HG03103 (cell line): ENCODE data around the gene HAPLN1.
A peak's percentile ranks its signal among the peaks of the same experiment; 100 is the strongest.
"Not testable (repeated sequence)": the region's sequence is repeated elsewhere in the genome, so short reads cannot be mapped to it uniquely, and the experiment has no call there.

Source experiments
- ATAC-seq: cut with Tn5 transposase; IDR thresholded peaks from one replicate; pipeline ENCODE4 v1.9.1; 2021; ENCODE audit warnings: low read depth; ENCODE audit not compliant: unreplicated experiment

HAPLN1 gene

DNA sequence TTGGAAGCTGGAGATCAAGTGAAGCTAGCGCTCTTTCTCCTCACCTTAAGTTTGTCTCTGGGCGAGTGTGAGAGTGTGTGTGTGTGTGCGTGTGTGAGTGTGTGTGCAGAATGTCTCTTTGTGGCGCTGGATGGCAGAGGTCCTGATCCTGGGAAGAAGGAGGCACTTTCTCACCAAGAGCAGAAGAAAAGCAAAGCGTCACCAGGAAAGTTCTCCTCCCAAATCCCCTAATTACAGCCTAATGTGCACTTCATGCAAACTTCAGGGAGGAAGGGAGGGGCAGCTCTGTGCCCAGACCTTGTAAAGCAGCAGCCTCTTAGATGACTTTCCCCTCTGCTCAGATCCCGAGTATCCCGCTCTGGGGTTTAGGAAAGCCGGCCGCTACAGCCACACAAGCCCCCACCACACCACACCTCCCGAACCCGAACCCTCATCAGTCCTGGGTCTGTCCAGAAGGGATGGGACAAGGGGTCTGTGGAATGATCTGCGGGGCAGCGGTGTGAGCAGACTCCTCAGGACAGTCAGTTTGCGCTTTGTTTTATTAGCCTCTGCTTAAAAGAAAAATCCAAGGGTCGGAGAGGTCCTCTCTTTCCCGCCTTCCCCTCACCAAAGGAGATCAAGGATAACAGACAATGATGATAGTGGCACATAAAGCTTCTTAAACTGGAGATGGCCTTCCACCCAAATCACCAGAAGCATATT is at the start of gene HAPLN1:
Gene HAPLN1 (minus strand): TSS at position 20 of the 702 bp plus-strand sequence. CDS start 47,332 bp downstream, outside the sequence.
- ATAC-seq = no peak

DNA sequence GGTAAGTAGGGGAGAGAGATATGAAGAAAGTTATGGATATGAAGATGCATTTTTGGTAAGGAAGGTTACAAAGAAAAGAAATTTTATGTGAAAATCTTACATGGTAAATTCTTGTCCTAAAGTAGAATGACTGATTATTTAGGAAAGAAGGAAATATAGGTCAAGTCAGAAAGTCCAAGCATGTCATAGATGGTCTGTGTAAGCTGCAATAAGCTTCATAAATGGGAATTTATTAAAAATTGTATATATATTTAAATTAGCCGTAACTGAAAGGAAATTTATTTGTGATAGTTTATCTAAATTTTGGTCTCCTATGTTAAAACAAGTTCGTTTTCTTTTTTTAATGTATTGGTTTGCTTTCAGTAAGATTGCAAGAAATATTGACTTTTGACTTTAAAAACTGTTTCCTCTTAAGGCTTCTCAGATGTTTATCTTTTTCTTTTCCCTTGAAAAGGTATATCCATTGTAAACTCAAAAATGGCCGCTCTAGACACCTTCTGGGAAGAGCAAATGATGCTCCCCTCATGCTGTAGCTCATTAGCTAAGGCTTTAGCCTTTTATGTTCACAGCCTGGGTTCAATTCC is 46.8 kb upstream of the HAPLN1 start:
- no peak for ATAC-seq

DNA sequence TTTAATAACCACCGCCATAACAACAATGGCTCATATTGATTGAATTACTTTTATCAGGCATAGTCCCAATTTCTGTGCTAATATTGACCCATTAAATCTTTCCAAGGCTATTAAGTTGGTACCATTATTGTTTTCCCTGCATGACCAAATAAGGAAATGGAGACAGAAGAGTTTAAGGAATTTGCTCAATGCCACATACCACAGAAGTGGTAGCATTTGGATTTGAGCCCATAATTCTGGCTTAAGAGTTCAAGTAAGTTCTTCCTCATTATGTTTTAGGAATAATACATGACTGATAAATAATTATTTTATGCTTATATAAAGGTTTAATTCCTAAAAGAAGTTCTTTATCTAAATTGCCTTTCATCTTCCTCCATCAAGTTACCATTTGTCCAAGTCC is 43.4 kb upstream of the HAPLN1 start:
- ATAC-seq = no peak

DNA sequence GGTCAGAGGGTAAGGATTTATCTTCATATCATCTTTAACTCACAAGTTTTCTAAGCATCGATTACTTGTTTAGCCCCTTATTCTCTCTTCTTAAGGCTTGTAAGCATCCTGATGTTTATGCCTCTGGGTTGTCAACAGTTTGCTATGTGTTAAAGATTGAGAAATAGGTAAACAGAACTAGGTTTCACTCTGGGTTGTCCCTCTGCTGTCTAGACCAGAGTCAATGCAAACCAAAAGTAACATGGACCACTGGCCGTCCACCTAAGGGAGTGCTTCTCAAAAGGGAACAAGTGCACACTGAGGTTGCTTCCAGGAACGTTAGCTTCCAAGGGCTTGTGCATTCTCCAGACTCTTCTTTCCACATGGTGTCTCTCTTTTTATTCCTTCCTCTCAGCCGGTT is 39.9 kb upstream of the HAPLN1 start:
- ATAC-seq = no peak

DNA sequence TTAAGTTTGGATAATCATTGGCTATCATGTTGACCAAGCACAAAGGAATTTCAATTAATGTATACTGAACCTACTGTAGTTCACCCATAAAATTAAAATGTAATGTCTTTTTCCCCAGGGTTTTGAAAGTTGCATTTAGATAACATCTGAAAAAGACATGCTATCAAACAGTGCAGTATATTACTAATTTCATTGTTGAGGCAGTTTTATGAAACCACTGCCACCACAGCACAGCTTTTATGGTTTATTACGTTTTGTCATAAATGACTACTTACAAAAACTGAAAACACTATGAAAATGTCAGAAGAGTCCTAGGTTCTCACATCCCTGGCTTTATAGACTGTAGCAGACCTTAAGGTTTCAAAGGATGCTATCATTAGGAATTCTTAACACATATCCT is 32.0 kb upstream of the HAPLN1 start:
- ATAC-seq = no peak

DNA sequence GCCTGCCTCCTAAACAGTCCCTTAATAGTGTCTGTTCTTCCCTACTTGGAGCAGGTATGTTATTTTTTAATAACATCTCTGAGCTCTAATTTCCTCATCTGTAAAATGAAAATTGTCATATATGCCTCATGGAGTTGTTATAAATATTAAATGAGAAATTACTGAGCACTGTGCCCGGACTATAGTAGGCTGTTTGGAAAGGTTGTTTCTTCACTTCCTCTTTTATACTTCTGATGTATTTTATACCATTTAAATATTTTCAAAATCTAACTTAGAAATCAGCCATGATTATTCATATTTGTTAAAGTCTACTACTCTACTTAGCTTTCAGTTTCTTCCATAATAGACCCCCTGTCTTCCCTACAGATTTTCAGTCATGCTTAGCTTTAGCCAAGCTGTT is 30.5 kb upstream of the HAPLN1 start:
- ATAC-seq = no peak

DNA sequence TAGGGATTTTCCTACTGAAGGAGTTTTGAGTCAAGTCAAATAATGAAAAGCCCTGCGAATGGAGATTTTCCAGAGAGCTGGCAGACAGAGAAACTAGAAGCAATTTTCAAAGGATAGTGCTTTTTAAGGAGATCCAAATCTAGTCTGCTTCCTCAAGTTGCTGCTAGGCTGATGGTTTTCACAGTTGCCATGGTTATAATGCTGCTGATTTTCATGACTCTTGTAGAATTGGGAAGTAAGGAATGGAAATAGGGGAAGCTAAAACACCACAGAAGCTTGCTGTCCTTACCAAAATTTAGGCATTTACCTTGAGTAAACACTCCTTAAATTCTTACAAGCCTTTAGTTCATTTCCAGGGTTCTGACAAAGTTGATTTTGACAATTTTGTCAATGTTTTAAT is 30.1 kb upstream of the HAPLN1 start:
- no peak for ATAC-seq

DNA sequence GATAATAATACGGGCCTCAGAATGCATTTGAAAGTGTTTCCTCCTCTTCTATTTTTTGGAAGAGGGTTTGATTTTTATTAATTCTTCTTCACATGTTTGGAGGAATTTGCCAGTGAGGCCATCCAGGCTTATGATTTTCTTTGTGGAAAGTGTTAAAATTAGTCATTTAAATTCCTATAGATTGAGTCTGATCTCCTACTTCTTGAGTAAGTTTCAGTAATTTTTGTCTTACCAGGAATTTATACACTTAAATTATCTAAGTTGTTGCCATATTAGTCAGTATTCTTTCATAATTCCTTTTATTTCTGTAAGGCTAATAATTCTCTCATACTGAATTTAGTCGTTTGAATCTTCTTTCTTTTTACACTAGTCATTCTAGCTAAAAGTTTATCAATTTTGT is 25.2 kb upstream of the HAPLN1 start:
- no peak for ATAC-seq

DNA sequence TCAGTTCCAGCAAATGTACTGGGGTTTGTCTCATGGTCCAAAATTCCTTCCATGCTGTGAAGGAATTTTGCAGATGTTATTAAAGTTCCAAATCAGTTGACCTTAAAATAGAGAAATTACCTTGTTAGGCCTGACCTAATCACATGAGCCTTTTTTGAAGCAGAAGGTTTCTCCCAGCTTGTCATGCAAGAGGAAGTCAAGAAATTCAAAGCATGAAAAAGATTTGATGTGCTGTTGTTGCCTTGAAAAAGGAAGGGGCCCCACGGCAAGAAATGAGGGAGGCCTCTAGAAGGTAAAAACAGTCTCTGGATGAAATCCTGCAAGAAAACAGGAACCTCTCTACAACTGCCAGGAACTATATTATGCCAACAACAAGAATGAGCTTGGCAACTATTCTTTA is 24.2 kb upstream of the HAPLN1 start:
- no peak for ATAC-seq

DNA sequence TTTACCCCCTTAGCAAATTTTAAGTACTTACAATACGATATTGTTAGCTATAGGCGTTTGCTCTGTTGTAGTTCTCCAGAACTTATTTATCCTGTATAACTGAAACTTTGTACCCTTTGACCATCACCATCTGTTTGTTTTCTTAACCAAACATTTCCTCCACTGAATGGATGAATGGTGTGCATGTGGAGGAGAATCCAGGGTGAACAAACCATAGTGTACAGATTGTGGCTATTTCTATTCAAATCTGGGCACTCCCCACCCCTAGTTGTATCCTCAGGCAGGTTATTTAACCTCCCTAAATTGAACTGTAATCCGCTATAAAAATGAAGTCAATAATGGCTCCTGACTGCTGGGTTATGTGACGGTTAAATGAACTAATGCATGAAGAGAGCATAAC is 21.4 kb upstream of the HAPLN1 start:
- no peak for ATAC-seq

DNA sequence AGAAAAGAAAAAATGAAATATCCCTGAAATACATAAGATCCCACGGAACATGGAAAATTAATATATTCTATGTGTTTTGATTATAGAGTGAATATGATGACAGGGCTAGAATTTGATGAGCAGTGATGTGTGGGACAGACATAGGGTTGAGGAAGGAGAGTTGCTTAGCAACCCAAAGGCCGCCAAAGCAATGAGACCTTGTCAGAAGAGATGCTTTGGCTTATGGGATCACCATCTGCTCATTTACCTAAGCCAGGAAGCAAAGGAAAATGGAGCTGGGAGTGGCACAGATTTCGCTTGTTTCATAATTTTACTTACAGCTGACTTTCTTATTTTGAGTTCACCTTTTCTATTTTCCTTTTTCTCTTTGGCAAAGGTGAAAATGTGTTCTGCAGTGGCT is 20.9 kb upstream of the HAPLN1 start:
- ATAC-seq = no peak

DNA sequence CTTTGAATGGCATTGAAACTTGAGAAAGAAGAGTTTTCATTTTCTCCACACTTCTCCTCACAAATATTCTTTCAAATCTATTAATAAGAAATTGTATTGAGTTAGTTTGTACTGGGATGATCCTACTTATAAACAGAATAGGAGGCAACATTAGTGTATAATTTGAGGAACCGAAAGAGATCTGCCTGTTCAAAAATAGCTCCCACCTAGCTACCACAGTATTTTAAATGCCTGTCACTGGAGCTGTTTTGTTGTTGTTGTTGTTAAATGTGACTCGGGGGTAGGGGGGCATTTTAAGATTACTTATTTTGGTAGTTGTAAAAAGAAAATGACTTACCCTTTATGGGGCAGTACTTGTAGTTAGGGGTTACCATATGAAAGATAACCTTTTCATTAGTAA is 20.1 kb upstream of the HAPLN1 start:
- ATAC-seq = peak; percentile 86

DNA sequence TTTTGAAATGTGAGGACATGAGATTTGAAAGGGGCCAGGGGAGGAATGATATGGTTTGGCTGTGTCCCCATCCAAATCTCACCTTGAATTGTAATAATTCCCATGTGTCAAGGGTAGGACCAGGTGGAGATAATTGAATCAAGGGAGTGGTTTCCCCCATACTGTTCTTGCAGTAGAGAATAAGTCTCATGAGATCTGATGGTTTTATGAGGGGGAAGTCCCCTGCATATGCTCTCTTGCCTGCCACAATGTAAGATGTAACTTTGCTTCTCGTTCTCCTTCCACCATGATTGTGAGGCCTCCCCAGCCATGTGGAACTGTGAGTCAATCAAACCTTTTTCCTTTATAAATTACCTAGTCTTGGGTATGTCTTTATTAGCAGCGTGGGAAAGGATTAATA is 15.5 kb upstream of the HAPLN1 start:
- ATAC-seq = not testable (repeated sequence)

DNA sequence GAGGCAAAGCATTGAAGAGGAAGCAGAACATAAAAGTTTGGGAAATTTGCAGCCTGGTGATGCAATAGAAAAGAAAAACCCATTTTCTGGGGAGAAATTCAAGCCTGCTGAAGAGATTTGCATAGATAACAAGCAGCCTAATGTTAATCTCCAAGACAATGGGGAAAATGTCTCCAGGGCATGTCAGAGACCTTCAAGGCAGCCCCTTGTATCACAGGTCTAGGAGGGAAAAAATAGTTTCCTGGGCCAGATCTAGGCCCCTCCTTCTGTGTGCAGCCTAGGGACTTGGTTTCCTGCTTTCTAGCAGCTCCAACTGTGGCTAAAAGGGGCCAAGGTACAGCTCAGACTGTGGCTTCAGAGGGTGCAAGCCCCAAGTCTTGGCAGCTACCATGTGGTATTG is 14.4 kb upstream of the HAPLN1 start:
- not testable (repeated sequence) for ATAC-seq

DNA sequence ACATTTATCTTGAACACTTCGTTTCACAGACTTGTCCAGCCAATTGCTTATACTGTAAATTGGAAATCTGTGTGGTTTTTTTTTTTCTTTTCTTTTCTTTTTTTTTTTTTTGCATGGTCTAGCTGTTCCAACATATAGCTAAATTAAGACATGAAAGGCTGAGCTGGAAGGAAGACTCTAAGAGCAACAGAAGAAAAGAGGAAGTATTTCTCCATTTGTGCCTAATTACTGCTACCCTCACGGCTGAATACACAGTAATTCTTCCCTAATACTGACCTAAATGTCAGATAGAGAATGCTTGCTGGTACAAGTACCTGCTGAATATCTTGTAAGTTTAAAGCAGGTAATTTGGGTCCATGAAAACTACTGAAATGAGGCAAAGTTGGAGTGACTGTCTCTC is 11.0 kb upstream of the HAPLN1 start:
- peak; percentile 73 for ATAC-seq

DNA sequence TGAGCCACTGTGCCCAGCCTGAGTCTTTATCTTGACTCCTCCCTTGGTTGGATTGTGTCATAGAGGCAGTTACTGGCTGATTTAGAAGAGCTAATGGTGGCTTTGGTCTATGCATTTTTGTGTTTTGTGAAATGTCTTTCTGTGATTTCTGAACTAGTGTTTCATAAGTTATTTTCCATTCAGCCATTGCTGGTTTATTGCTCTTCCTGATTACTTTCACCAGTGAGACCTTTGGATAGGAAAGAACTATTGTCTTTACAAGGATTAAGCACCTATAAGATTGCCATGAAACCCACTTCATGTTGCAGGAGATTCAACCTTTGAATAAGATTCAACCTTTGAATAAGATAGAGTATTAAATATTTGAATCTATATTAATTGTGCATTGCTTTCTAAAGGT is 8.7 kb upstream of the HAPLN1 start:
- ATAC-seq = no peak

DNA sequence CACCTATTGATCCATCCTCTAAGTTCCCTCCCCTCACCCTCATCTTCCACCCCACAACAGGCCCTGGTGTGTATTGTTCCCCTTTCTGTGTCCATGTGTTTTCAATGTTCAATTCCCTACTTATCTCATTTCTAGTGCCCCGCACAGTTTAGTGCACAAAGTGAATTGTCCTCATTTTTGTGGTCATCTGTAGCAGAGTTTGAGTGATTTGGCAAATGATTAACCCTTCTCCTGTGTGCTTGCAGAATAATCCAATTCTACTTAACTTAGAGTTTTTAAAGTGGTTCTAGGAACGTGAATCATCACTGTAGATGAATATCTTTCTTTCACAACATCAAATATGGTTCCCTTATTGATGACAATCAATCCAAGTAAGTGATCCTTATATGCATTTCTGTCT is 6.3 kb upstream of the HAPLN1 start:
- no peak for ATAC-seq

DNA sequence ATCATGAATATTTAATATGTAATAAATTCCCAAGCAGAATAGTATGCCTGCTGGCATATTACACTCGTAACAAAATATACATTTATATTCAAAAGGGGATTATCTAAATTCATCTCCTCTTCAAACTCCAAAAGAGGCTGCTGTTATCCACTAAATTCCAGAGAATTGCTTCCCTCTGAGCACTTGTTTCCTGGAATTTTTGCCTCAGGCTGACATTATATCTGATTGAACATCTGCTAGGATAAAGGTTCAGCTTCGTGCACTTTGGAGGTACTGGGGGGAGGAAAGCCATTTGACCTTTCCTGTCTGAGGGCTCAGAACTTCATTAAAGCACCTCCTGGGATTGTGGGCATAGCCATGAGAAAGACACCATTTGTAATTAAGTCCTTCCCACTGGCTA is 4.3 kb upstream of the HAPLN1 start:
- ATAC-seq = no peak

DNA sequence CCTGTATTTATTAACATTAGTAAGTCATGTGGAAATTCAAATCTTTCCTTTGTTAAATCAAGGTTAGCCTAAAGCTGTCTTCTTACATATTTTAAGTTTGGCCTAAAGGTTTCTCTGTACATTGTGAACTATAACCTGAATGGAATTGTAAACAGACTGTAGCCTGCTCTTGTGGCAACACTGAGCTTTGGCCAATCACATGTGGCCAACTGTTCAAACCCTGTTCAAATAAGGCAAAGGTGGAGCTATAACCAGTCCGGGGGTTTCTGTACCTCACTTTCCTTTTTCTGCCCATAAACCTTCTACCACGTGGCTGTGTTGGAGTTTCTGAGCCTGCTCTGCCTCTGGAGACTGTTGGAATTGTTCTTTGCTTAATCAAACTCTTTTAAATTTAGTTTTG is 3.3 kb upstream of the HAPLN1 start:
- ATAC-seq = no peak

DNA sequence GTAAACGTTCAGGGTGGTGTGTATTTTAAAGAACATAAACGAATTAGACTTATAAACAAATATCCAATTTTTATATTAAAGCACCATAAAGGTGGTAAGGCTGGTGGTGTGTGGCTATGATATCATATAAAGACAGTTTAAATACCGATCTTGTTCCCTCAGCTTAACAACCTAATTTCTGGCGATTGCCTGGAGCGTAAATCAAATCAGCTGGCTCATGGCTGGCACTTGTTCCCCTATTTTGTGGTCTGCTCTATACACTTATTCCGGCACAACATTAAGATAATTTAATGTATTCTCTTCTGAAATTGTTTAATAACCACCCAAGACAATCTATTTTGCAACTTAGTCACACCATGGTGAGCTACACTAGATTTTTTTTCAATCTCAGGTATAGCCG is 2.4 kb upstream of the HAPLN1 start:
- ATAC-seq = no peak

DNA sequence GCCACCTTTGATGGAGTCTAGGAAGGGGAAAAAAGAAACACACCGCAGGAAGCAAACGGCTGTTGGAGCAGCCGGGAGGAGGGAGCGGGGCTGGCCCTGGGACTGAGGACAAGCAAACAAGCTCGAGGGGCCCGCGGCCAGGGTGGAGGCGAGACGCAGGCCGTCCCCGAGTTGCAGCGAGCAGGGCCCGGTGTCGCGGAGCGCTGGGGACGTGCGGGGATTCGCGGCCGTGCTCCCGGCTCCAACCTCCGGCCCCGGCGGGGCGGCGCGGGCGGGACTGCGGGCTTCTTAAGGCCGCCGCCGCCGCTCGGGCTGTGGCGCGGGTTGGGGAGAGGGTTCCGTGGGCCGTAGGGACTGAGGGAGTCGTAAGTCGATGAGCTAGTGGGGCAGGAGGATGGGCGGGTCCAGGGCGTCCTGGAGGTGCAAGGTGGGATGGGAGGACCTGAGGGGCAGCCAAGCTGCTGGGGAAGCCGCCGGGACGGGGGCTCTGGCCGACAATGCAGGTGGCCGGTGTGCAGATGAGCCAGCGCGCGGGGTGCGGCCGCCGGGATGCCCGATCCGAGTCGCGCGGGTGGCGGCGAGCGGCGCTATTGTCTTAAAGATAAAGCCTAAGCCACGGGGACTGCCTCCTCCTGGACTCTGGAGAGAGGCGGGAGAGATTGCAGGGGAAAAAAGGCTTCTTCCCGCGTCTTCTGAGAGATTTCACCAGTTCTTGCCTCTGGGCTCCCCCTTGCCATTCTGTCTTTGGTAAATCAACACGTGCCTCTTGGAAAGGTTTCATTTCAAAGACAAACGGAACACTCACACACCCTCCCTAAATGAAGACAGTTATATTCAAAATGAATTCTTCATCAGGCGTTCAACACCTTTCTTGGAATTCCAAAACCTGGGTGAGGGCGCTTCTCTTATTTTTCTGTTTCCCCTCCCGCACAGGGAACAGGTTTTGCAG is 1.6 kb upstream of the HAPLN1 start:
- peak; percentile 79 for ATAC-seq
